ENCODE measurements around the gene PRXL2C.

The PRXL2C gene

DNA sequence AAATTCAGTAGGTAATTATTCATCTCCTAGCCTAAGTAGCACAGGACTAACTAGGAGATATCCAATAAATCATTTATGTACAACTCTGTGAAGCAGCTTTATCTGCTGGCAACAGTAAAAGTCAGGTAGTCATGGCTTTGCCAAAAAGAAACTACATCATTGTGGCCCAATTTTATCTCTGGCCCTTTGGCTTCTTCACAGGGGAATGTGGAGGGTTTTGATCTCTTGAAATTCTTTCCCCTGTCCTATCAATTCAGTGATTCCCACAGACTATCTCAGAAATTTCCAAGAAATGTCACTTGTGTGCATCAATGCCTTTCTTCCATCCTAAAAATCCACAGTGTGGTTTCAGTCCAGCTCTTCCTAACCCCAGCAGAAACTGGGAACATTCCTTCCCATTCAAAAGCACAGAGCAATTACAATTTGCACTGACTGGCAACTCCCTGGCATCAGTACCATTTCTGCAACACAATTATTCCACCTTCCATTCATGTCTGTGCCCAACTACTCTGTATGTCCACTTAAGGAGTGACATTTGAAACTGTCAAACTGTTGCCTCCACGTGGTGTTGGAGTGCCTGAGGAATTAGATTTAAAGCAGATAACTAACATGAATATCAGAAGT lies 42.0 kb downstream of the PRXL2C start:
- no peak overlapping the region for H3K4me3 Mint-ChIP-seq
- no peak for ATAC-seq (replicated peaks)
- H3K4me1 Mint-ChIP-seq (ENCODE audit: low read depth in 2 of 2), result peaks cover 0 to under 1% of the 10 kb centered on the region in 2 donors
- no peak for DNase-seq
- no peaks in the 10 kb centered on the region for H3K9me3 Mint-ChIP-seq
- peaks cover 75 to 95% of the 10 kb centered on the region in 2 donors for H3K27me3 Mint-ChIP-seq
- H3K27ac Mint-ChIP-seq, result no peak overlapping the region
- H3K36me3 Mint-ChIP-seq (ENCODE audit: insufficient read depth), result no peaks in the 10 kb centered on the region

DNA sequence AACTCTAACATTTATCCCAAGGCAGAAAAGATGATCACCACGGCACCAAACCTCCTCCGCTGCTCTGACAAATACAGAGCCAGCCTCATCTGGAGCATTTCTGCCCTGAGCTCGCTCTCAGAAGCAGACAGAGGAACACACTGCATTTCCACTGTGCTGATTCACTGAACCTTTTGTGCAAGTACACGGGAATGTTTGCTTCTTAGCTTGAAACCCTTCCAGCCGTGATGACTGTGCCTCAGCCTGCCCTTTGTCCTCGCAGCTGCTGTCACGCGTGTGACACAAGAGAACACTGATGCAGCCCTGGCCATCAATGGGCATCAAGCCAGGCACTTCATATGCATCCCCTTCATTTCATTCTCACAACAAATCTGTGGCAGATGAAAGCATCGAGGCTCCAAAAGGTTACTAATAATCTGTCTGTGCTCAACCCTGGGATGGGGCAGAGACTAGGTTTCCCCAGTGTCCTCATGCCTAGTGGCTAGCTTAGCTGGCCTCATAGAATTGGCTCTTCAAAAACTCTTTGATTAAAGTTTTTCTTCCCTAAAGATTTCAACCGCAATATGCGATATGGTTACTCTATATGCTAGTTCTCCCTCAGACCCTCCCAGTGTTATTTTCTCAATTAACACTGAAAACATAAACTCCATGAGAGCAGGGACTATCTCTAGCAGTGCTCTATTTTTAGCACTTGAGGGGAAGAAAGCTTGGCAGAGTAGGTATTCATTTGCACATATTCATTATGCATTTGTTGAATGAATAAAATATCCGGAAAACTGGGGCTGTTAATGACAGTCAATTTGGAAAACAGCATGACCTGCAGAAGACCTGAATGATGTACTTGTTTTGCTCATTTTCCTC lies 42.8 kb downstream of the PRXL2C start:
- Mint-ChIP-seq H3K36me3 (ENCODE audit: insufficient read depth) (no peaks in the 10 kb centered on the region), H3K27me3 (peaks cover 68 to 94% of the 10 kb centered on the region in 2 donors), H3K4me1 (ENCODE audit: low read depth in 2 of 2) (no peaks in the 10 kb centered on the region), H3K27ac (no peak overlapping the region), H3K9me3 (no peaks in the 10 kb centered on the region), H3K4me3 (no peak overlapping the region)
- ATAC-seq (replicated peaks) (no peak), DNase-seq (no peak)

DNA sequence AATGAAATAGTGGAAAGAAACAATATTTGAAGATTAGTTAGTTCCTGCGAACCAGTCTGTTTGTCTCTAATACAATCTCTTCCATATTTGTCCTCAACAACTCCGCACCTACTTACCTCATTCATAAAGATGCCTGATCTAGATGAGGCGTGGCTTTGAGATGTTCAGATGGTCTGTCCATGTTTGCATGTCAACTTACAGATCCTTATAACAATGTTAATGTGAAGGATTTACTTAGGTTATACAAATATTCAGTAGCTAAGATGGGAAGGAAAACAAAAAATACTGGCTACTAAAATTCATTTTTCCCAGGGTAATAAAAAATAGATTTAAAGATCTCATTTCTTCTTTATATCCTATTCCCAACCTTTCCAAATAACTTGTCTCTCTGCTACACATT lies 43.8 kb downstream of the PRXL2C start:
- ATAC-seq (replicated peaks) (no peak), DNase-seq (no peak)
- no peaks in the 10 kb centered on the region for H3K9me3 Mint-ChIP-seq
- peaks cover 61 to 84% of the 10 kb centered on the region in 2 donors for H3K27me3 Mint-ChIP-seq
- no peaks in the 10 kb centered on the region for H3K4me1 Mint-ChIP-seq (ENCODE audit: low read depth in 2 of 2)
- no peak overlapping the region for H3K27ac Mint-ChIP-seq
- H3K4me3 Mint-ChIP-seq, result no peak overlapping the region
- no peaks in the 10 kb centered on the region for H3K36me3 Mint-ChIP-seq (ENCODE audit: insufficient read depth)

DNA sequence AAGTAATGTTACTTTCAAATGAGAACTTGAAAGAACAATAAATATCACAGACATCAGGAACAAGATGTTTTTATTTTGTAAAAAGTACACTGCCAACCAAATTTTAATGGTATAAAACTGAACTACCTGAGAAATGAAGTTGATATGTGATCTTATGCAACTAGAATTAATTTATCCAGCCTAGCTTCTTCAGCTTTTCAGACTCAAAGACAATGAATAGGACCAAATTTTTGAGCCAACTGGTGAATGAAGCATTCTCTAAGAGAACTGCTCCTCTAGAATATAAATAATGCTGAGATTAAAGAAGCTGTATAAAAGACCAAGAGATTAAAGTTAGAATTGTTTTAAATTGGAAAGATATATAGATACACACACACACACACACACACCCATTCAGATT lies 45.4 kb downstream of the PRXL2C start:
- H3K36me3 Mint-ChIP-seq (ENCODE audit: insufficient read depth), result no peaks in the 10 kb centered on the region
- H3K4me3 Mint-ChIP-seq, result no peak overlapping the region
- H3K4me1 Mint-ChIP-seq (ENCODE audit: low read depth in 2 of 2), result no peaks in the 10 kb centered on the region
- H3K27me3 Mint-ChIP-seq, result peaks cover 45 to 68% of the 10 kb centered on the region in 2 donors
- no peak for ATAC-seq (replicated peaks)
- no peak overlapping the region for H3K27ac Mint-ChIP-seq
- no peaks in the 10 kb centered on the region for H3K9me3 Mint-ChIP-seq
- no peak for DNase-seq

DNA sequence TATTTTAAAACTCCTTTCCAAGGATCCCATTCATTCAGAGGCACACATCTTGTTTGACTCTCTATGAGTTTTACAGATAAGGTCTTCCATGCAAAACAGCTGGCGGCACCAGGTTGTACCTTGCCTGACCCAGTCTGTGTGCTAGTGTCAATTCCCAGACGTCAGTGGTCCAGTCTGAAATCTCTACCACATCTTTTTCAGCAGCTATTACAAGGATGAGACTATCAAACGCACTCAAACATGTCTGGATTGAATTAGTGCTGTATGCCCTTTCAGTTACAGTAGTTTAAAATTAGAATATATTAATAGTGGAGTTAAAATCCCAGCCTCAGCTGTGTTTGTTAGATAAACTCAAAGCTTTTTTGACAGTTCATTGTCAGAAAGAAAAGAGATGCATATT lies 47.1 kb downstream of the PRXL2C start:
- Mint-ChIP-seq H3K36me3 (ENCODE audit: insufficient read depth) (no peaks in the 10 kb centered on the region), H3K27ac (no peak overlapping the region), H3K4me3 (no peak overlapping the region), H3K9me3 (no peaks in the 10 kb centered on the region), H3K4me1 (ENCODE audit: low read depth in 2 of 2) (no peaks in the 10 kb centered on the region), H3K27me3 (peaks cover 36 to 55% of the 10 kb centered on the region in 2 donors)
- DNase-seq (no peak), ATAC-seq (replicated peaks) (no peak)

DNA sequence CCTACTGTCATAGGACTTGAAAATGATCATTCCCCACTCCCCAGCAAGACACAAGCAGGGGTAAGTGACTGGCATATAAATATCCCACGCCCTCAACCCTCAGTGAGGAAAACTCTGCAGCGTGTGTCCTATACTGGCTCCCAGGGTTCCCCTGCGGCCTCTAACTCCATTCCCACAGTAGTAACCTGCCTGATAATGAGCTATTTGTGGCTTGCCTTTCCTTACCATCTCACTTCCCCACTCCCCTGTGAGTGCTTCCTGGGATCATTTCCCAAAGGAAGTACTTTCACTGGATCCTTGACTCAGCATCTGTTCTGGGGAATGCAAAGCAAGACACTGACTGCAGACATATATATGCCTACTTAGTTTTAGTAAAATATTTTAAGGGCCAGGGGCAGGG lies 49.8 kb downstream of the PRXL2C start:
- no peak for DNase-seq
- H3K27me3 Mint-ChIP-seq, result peaks cover 16 to 29% of the 10 kb centered on the region in 2 donors
- H3K36me3 Mint-ChIP-seq (ENCODE audit: insufficient read depth), result no peaks in the 10 kb centered on the region
- H3K4me3 Mint-ChIP-seq, result no peak overlapping the region
- no peak overlapping the region for H3K27ac Mint-ChIP-seq
- no peaks in the 10 kb centered on the region for H3K4me1 Mint-ChIP-seq (ENCODE audit: low read depth in 2 of 2)
- ATAC-seq (replicated peaks), result no peak
- H3K9me3 Mint-ChIP-seq, result no peaks in the 10 kb centered on the region

DNA sequence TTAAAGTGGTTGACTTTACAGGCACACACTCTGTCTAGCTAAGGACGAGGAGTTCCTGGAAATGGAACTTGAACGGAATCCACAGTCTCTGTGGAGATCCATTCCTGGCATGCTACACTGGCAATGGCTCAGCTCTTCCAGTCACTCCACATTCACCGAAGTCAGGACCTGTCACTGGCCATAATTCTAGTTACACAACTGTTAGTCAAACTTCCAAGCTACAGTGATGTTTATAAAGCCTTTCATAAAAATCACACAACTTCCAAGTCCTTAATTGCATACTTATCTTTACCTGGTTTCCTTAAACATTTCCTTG lies 51.2 kb downstream of the PRXL2C start:
- Mint-ChIP-seq H3K4me3 (no peak overlapping the region), H3K9me3 (no peaks in the 10 kb centered on the region), H3K36me3 (ENCODE audit: insufficient read depth) (no peaks in the 10 kb centered on the region), H3K27ac (no peak overlapping the region), H3K4me1 (ENCODE audit: low read depth in 2 of 2) (no peaks in the 10 kb centered on the region), H3K27me3 (peaks cover 6 to 16% of the 10 kb centered on the region in 2 donors)
- ATAC-seq (replicated peaks), result no peak
- DNase-seq, result no peak

DNA sequence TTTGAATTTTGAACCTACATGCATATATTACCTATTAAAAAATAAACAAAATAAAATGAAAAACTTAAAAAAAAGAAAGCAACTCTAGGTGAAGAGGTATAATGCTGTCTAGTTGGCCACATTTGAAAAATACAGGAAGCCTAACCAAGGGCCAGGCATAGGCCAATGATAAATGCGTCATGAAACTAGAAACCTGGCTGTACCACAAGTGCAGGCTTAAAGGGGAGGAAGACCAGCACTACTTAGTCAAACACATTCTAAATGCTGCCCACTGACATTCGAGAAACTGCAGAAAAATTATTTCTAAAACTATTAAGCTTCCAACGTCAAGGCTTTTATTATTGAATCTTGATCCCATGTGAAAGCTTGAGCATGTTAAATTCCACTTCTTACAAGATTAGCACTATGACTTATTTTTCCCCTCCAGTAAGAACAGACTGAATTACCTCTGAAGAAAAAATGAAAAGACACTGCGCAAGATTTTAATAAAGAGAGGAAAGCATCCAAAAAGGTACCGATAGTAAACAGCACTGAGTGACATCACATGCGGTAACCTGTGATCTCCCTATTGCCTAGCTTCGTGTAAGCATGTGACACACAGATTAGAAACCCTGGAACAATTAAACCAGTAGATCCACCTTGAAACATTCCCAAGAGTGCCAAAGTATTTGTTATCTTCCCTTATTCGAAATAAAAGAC lies 51.7 kb downstream of the PRXL2C start:
- Mint-ChIP-seq H3K27ac (no peak overlapping the region), H3K4me1 (ENCODE audit: low read depth in 2 of 2) (no peaks in the 10 kb centered on the region), H3K9me3 (no peaks in the 10 kb centered on the region), H3K36me3 (ENCODE audit: insufficient read depth) (no peaks in the 10 kb centered on the region), H3K27me3 (peaks cover under 1 to 11% of the 10 kb centered on the region in 2 donors), H3K4me3 (no peak overlapping the region)
- no peak for DNase-seq
- ATAC-seq (replicated peaks), result no peak

DNA sequence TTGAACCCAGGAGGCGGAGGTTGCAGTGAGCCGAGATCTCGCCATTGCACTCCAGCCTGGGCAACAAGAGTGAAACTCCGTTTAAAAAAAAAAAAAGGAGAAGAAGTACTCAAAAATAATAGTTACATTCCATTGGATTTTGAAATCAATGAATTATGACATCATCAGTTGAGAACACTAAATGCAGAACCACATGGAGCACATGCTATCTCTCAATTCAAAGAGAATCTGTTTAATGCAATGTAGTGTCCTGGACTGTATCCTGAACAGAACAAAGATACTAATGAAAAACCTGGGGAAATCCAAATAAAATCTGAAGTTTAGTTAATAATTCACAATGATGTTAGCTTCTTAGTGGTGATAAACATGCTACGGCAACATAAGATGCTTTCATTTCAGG lies 55.8 kb downstream of the PRXL2C start:
- H3K27ac Mint-ChIP-seq, result no peak overlapping the region
- no peak for ATAC-seq (replicated peaks)
- no peak overlapping the region for H3K4me3 Mint-ChIP-seq
- no peak for DNase-seq
- H3K4me1 Mint-ChIP-seq (ENCODE audit: low read depth in 2 of 2), result no peaks in the 10 kb centered on the region
- no peaks in the 10 kb centered on the region for H3K36me3 Mint-ChIP-seq (ENCODE audit: insufficient read depth)
- H3K9me3 Mint-ChIP-seq, result no peaks in the 10 kb centered on the region
- peaks cover 0 to 5% of the 10 kb centered on the region in 2 donors for H3K27me3 Mint-ChIP-seq

DNA sequence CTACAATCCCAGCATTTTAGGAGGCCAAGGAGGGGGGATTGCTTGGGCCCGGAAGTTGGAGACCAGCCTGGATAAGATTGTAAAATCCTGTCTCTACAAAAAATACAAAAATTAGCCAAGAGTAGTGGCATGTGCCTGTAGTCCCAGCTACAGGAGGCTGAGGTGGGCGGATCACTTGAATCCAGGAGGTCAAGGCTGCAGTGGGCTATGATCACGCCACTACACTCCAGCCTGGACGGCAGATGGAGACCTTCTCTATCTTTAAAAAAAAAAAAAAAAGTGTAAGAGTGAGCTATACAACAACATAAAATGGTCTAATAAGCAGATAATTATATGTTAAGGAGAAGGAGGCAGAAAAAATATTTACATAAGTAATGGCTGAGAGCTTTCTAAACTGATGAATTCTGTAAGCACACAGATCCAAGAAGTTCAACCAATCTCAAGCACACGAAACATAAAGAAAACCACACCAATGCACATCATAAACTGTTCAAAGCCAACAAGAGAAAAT lies 58.5 kb downstream of the PRXL2C start:
- H3K27ac Mint-ChIP-seq, result no peak overlapping the region
- DNase-seq (no peak), ATAC-seq (replicated peaks) (no peak)
- no peak overlapping the region for H3K4me3 Mint-ChIP-seq
- H3K9me3 Mint-ChIP-seq, result no peaks in the 10 kb centered on the region
- no peaks in the 10 kb centered on the region for H3K4me1 Mint-ChIP-seq (ENCODE audit: low read depth in 2 of 2)
- H3K36me3 Mint-ChIP-seq (ENCODE audit: insufficient read depth), result no peaks in the 10 kb centered on the region
- H3K27me3 Mint-ChIP-seq, result peaks cover 10 to 12% of the 10 kb centered on the region in 2 donors

Data from effector memory CD8-positive, alpha-beta T cell (primary cell).